ENCODE measurements around the gene PCDHGB1.
"Not testable (repeated sequence)": the region's sequence is repeated elsewhere in the genome, so short reads cannot be mapped to it uniquely, and the experiment has no call there.

PCDHGB1 gene

GRCh38 chr5:141384471-141385267 lies 34.8 kb downstream of the PCDHGB1 start:
- DNase-seq (ENCODE audit: low spot score): no peak
- in situ Hi-C loops (cut with MboI; ENCODE audit: low sequenced_read_pairs, unreplicated experiment): no loop called here
- no peak for TF ChIP-seq CTCF (IDR thresholded peaks at IDR 0.05; ENCODE audit: borderline replicate concordance, control extremely low read depth, extremely low read depth, insufficient read depth, missing control alignments)

- peak; percentile 57 for TF ChIP-seq CTCF (IDR thresholded peaks at IDR 0.05; ENCODE audit: borderline replicate concordance, control extremely low read depth, extremely low read depth, insufficient read depth, missing control alignments)
- in situ Hi-C loops (cut with MboI; ENCODE audit: low sequenced_read_pairs, unreplicated experiment); DNase-seq (ENCODE audit: low spot score): not testable (repeated sequence)
These were observed 37.8 kb downstream of the PCDHGB1 start, which contains the start of gene PCDHGB4 for GRCh38 chr5:141387557-141388311. Gene PCDHGB4 (plus strand): TSS chr5:141387698. CDS start chr5:141387885, 187 bp downstream.

- DNase-seq (ENCODE audit: low spot score): no peak
- in situ Hi-C loops (cut with MboI; ENCODE audit: low sequenced_read_pairs, unreplicated experiment): no loop called here
These were observed 38.8 kb downstream of the PCDHGB1 start for GRCh38 chr5:141388661-141389060.

GRCh38 chr5:141389153-141390042 lies 39.5 kb downstream of the PCDHGB1 start:
- in situ Hi-C loops (cut with MboI; ENCODE audit: low sequenced_read_pairs, unreplicated experiment): no loop called here
- TF ChIP-seq CTCF (IDR thresholded peaks at IDR 0.05; ENCODE audit: borderline replicate concordance, control extremely low read depth, extremely low read depth, insufficient read depth, missing control alignments): no peak
- no peak for DNase-seq (ENCODE audit: low spot score)

More at GRCh38 chr5:141388661-141389060, 38.8 kb downstream of the PCDHGB1 start:
- no peak for TF ChIP-seq CTCF (IDR thresholded peaks at IDR 0.05; ENCODE audit: borderline replicate concordance, control extremely low read depth, extremely low read depth, insufficient read depth, missing control alignments)

- in situ Hi-C loops (cut with MboI; ENCODE audit: low sequenced_read_pairs, unreplicated experiment): no loop called here
- TF ChIP-seq CTCF (IDR thresholded peaks at IDR 0.05; ENCODE audit: borderline replicate concordance, control extremely low read depth, extremely low read depth, insufficient read depth, missing control alignments): no peak
- DNase-seq (ENCODE audit: low spot score): no peak
These were observed 42.7 kb downstream of the PCDHGB1 start, which contains the start of gene PCDHGA8 for GRCh38 chr5:141392429-141393198. Gene PCDHGA8 (plus strand): TSS chr5:141392633. CDS start chr5:141392814, 181 bp downstream.

Measured in GM13976 (cell line).